Kidney epithelial cell (primary cell): ENCODE results near the gene RASA1. TPM values are rescaled to one million over a fixed set of nuclear protein-coding genes. Genes with fewer than 3 reads are reported as not detected.

Experiments
- DNase-seq: peaks from one replicate; pipeline ENCODE4 v3.0.0-alpha.2; 2010; ENCODE audit warnings: low read depth
- H3K27me3 ChIP-seq: 2 replicates; pipeline ENCODE4 v1.6.0; 2011; ENCODE audit warnings: low read length; ENCODE audit not compliant: control insufficient read depth, insufficient read depth
- H3K36me3 ChIP-seq: 2 replicates; pipeline ENCODE4 v1.5.1; 2011; ENCODE audit warnings: low read length; ENCODE audit not compliant: control insufficient read depth, insufficient read depth
- H3K4me3 ChIP-seq: 2 replicates; pipeline ENCODE4 v1.5.1; 2011; ENCODE audit warnings: low read depth, mild to moderate bottlenecking, control low read depth, low read length
- CTCF ChIP-seq: IDR thresholded peaks from 2 replicates; pipeline ENCODE4 v1.5.1; 2011; ENCODE audit warnings: mild to moderate bottlenecking, moderate library complexity, low read length, control low read depth, inconsistent platforms; ENCODE audit not compliant: insufficient read depth, poor library complexity, severe bottlenecking
- total RNA-seq: library from RNA; depleted of rRNA; stranded (reverse); fragments of >200 nt; gene quantifications from 2 replicates; pipeline ENCODE4 v1.2.3, GENCODE V29; 2015

RASA1 gene
- total RNA-seq, 1 donor from 2014 or later = 42.8 TPM

- Histone ChIP-seq H3K27me3 (no peaks in the 10 kb centered on the region), H3K4me3 (no peak overlapping the region)
These were observed 120.4 kb downstream of the RASA1 start for GRCh38 chr5:87388129-87388528.

GRCh38 chr5:87389296-87390034 lies 121.8 kb downstream of the RASA1 start:
- H3K4me3 ChIP-seq = no peak overlapping the region
- TF ChIP-seq CTCF = no peak
- DNase-seq = no peak

More at GRCh38 chr5:87388129-87388528, 120.4 kb downstream of the RASA1 start:
- DNase-seq = no peak
- peaks cover 3% of the 10 kb centered on the region for H3K36me3 ChIP-seq
- no peak for TF ChIP-seq CTCF

GRCh38 chr5:87390075-87390474 lies 122.4 kb downstream of the RASA1 start:
- TF ChIP-seq CTCF = no peak
- Histone ChIP-seq H3K27me3 (no peaks in the 10 kb centered on the region), H3K36me3 (peaks cover 3% of the 10 kb centered on the region), H3K4me3 (no peak overlapping the region)
- DNase-seq = no peak

More at GRCh38 chr5:87389296-87390034, 121.8 kb downstream of the RASA1 start:
- Histone ChIP-seq H3K27me3 (no peaks in the 10 kb centered on the region), H3K36me3 (peaks cover 3% of the 10 kb centered on the region)

- Histone ChIP-seq H3K27me3 (no peaks in the 10 kb centered on the region), H3K36me3 (peaks cover 3% of the 10 kb centered on the region), H3K4me3 (no peak overlapping the region)
- TF ChIP-seq CTCF = no peak
- DNase-seq = no peak
These were observed 123.0 kb downstream of the RASA1 start for GRCh38 chr5:87390576-87391199.

- peaks cover 3% of the 10 kb centered on the region for H3K36me3 ChIP-seq
- DNase-seq = no peak
These were observed 124.5 kb downstream of the RASA1 start for GRCh38 chr5:87392170-87392569.

More at GRCh38 chr5:87392170-87392569, 124.5 kb downstream of the RASA1 start:
- TF ChIP-seq CTCF = no peak
- no peak overlapping the region for H3K4me3 ChIP-seq
- H3K27me3 ChIP-seq = no peaks in the 10 kb centered on the region
